ENCODE data around the gene NPHS2.

DNA sequence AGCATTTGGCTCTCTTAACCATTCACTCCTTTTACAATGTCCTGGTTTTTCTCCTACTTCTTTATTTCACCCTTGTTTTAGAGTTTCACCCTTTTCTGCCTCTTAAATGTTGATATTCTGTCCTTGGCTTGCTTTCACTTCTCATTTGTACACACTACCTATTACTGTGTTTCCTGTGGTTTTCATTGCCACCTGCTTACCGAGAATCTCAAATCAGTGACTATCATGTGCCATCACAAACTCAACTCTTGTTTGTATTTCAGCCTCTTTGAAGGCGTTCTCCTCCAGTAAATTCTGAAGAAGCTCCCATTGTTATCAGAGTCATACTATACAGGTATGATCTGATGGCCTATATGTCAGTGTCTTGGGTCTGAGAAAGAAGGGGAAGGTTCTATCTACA, 65.7 kb downstream of the NPHS2 start:
- TF ChIP-seq CTCF (IDR thresholded peaks at IDR 0.05) (no peak), POLR2A (IDR thresholded peaks at IDR 0.05) (no peak)
